HG02610 (cell line): ENCODE data around the gene MAP6D1.
A peak's percentile ranks its signal among the peaks of the same experiment; 100 is the strongest.

ENCODE experiments used
- ATAC-seq: cut with Tn5 transposase; IDR thresholded peaks from one replicate; pipeline ENCODE4 v1.9.1; 2021; ENCODE audit warnings: mild to moderate bottlenecking, moderate library complexity; ENCODE audit not compliant: unreplicated experiment

Gene MAP6D1

DNA sequence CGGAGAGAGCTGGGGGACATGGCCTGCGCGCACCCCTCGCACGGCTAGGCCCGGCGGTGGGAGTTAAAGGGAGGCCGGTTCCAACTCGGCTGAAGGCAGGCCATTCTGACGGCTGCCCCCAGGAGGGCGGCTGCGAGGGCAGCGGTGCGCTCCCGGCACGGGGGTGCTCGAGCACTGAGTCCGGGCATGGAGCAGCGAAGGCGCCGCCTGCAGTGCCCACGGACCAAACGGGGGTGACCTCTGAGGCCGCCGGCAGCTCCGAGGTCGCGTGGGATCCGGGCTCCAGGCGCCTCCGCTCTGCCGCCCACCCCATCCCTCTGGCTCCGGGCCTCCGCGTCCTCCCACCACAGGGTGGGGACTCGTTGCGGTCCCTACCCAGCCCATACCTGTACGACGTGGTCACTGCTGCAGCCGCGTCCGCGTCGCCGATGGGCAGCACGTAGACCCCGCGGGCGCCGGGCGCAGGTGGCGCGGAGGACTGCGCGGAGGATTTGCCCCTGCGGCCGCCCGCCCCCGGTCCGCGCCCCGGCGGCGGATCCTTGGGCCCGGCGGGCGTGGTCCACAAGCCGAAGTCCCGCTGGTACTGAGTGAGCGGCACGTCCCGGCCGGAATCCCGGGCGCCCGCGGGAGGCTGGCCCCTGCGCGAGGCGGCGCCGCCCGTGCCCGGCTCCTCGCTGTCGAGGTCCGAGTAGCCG lies 469 bp downstream of the MAP6D1 start:
- ATAC-seq: peak; percentile 25

DNA sequence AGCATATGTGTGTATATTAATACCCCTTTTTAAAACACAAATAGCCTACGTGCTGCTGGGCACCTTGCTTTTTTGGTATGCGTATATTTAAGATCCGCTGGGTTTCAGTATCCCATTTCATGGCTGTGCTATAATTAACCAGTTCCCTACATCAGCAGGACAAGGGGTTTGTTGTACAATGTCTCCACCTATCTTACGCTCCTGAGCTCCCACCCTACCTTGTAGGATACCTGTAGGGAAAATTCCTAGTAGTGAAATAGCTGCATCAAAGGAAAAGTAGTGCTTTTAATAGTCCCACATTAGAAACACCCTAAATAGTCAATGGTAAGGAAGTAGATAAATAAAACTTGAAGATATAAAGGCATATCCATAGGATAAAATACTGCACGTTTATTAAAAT lies 1.4 kb downstream of the MAP6D1 start:
- no peak for ATAC-seq

DNA sequence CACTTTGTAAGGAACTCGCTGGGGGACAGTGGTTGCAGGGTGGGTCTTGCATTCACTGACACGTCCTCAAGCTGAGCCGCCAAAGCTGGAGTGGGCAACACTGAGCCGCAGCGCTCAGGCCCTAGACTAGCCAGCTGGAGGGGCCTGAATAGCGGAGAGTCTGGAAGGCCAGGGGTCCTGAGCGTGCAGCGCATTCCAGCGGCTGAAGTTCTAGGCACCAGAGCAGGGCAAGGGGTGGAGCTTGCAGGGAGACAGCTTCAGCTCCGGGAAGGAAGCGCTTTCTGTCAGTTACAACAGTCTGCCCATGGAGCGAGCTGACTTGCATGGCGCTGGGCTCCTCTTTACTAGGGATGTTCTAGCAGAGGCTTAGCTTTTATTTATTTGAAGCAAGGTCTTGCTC lies 2.7 kb downstream of the MAP6D1 start:
- no peak for ATAC-seq

DNA sequence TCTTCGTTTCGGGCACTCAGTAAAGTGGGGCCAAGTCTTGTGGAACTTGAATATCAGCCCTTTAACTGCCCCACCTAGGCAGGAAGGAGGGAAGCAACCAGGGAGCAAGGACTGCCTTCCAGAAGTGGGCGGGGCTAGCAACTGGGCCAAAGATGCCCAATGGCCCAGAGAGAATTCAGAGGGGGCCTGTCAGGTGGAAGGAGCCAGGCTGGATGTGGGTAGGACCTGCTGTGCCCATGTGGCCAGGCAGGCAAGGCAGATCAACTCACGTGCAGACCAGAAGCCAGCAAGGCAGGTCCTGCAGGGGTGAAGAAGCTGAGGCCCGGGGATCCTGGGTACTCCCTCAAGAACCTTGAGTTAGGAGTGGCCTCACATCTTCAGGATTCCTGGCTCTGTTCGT lies 5.5 kb downstream of the MAP6D1 start:
- ATAC-seq: no peak

DNA sequence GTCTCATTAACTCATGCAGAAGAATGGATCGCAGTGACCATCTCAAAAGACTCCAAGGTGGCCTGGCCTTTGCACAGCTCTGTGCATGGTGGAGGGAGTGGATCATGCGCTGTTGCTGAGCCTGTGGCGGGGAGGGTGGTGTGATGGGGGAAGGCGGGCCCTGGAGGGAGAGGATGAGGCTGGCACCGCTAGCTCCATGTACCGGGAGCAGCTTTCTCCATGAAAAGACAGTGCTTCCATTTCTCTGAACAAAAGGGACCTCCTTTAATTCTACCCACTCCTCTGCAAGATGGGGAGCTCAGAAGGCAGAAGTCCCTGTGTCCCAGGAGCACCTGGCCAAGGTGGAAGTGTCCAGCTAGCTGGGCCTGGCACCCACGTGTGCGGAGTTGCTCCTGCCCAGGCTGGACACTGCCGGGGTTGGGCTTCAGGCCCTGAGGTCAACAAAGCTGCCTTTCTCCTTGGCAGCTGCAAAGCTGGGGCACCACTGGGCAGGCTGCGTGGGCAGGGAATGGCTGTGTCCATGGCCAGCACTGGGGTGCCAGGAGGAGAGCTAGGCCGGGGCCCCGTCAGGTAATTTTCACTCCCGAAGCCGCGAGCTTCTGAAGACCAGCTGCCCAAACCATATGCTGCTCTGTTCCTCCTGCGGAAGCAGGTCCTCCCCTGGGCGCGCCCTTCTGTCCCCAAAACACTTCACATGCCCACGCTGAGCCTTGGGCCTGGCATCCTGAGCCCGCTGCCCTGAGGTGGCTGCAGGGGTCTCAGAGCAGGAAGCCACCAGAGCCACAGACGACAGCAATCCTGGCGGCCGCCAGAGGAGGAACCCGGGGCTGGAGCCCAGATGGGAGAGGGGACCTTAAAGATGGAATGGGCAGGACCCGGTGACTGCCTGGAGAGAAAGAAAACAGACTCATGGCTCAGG lies 6.4 kb downstream of the MAP6D1 start:
- ATAC-seq: no peak

DNA sequence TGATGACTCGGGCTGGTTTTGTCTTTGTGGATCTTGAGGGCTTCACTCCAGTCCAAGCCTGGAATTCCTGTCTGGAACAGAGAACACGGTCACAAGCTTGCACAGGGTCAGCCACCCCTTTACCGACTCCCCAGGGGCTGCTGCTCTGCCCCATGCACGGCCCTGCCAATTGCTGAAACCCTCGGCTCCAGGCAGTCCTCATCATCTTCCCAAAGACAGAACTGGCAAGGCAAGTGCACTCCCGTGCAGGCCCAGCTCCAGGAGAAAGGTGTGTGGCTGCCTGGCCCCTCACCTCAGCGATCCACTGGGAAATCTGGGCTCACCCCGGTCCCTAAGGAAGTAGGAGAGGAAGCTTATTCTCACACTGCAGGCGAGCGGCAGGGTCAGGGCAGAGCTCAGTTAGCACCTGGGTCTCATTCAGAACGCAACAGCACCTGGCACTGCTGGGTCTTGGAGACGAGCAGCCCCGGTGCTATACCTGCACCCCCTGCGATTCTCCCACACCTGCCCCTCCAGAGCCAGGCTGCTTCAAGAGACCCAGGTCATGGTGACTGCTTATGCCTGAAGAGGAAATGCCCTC lies 7.2 kb downstream of the MAP6D1 start:
- ATAC-seq: no peak

DNA sequence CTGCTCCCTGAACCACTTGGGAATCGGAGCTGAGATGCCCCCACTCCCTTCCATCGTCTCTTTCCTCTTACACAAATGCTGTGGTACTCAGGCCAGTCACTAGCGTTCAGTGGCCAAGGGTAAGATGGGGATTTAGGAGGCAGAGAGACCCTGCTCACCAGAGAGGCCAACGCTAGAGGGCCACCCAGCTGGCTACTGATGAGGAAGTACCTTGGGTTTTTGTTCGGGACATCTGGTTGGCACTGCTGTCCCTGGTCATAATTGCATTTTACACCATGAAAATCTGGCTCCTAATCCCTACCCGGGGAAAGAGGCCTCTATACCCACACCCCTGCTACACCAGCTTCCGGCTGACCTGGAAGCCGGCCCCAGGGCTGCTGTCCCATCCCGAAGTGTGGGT lies 7.7 kb downstream of the MAP6D1 start:
- ATAC-seq: no peak

DNA sequence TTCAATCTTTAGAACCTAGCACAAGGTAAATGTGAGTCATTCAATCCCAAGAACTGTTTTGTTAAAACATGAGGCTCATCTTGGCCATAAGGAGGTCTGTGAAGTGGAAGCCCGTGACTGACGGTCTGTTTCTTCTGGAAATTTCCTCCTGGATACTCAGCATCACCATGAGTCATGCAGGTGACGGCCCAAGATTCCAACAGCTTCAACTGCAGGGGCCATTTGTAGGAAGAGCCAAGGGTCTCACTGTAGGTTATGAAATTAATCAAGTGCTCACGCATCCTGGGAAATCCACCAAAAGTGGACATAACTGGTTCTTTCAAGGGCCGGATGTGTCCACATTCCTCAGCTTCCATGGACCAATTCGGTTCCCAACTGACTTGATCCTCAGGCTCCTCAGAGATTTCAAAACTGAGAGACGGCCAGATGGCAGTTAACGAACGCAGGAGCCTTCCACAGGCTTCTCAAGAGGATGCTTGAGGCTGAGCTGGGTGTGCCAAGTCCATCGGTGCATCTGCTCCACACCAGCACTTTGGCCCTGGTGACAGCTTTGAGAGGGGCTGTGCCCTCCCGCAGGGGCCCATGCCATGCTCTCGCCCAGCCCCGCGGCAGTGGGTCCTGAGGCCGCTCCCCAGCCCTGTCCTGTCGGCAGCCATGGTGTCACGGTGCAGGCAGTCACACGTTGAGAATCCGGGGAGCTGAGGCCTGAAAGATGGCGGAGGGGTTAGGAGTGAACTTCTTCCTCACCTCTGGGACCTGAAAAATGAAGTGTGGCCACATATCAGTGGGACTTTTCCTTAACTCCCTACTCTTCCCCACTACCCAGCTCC lies 8.5 kb downstream of the MAP6D1 start:
- no peak for ATAC-seq

DNA sequence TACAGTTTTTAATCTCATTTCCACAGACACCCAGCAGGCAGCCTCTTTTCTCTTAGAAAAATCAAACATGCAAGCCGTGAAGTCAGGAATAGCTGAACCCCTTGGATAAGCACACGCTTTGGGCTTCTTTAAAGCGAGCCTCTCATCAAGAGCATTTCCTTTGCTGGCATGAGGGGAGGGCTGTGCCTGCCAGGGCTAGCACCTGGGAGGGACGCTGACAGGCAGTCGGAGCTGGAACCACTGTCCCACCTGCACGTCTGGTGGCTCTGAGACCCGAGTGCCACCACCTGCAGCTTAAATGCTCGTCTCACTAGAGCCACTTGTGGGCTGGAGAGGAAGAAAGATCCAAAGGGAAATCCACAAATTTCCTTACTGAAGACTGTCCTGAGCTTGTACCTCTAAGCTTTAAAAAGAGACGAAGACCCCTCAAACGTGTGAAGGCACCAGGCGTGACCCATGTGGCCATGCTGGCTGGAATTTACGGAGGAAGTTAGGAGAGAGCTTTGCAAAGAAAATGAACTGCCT lies 9.4 kb downstream of the MAP6D1 start:
- no peak for ATAC-seq

DNA sequence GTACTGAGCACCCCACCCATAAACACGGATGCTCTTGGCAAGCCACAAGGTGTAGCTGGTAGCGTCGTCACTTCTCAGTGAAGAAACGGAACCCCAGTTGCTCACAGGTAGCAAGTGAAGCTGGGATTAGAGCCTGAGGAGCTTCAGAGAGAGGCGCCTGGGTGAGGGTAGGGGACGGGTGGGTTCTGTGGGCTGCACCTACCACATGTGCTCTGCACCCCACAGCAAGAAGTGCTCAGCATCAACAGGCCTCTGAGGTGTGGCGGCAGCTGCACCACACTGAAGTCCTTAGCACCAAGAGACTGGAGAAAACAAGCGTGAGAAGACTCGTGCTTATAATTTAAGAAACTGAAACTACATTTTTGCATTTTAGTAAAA lies 9.8 kb downstream of the MAP6D1 start:
- ATAC-seq: no peak

DNA sequence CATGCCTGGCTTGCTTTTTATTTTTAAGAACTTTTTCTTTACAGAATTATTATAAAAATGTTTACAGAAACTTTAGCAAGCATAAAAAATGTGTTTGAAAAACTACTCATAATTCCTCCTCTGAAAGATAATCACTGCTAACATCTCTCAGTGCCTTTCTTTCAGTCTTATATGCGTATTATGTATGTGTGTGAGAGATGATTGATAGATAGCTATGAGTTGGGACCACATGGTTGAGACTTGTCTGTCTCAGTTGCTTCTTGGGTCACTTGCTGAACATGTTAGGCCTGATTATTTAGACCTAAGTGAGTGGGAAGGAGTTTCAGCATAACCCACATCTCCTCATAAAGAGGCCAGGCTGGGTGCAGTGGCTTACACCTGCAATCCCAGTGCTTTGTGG lies 11.1 kb downstream of the MAP6D1 start:
- ATAC-seq: no peak

DNA sequence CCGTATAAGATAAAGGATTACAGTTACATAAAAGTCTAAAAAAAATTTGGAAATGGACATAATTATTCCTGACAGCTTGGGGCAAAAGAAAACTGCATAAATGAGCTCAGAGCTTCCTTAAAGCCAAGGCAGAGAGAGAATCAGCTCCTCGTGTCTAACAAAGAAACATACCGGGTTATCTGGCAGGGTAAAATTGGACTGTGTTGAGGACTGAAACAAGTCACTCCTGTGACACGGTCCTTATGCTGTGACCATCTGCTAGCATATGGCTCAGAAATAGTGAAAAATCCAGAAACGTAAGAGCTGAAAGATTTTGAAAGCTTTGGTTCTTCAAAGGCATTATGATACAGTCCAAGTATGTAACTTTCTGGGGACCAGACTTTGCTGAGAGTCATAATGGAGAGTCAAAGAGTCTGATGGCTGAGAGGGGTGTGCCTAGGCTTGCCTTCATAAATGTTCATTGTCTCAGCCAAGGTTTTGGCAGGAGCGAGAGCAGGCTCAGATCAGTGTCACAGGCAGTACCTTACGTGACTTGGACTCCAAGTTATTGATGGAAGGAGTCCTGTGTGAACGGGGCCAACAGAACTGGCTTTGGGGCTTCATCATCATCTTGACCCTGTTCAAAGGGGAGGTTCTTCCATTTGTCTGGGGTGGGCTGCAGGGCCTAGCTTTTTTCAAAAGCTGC lies 12.5 kb downstream of the MAP6D1 start:
- ATAC-seq: no peak

DNA sequence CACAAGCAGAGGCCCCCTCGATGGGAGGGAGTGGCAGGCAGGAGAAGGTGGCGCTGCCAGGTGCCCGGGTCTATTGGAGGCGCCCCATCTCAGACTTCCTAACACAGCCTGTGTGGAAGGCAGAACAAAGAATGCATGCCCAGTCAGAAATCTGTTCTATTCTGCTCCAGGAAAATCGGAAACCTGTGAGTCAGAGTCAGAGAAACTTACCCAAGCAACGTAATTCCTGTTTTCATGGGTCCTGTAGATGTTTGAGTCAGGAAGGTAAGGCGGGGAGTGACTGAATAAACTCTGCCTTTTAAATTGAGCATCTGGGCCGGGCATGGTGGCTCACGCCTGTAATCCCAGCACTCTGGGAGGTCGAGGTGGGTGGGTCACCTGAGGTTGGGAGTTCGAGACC lies 13.7 kb downstream of the MAP6D1 start:
- no peak for ATAC-seq

DNA sequence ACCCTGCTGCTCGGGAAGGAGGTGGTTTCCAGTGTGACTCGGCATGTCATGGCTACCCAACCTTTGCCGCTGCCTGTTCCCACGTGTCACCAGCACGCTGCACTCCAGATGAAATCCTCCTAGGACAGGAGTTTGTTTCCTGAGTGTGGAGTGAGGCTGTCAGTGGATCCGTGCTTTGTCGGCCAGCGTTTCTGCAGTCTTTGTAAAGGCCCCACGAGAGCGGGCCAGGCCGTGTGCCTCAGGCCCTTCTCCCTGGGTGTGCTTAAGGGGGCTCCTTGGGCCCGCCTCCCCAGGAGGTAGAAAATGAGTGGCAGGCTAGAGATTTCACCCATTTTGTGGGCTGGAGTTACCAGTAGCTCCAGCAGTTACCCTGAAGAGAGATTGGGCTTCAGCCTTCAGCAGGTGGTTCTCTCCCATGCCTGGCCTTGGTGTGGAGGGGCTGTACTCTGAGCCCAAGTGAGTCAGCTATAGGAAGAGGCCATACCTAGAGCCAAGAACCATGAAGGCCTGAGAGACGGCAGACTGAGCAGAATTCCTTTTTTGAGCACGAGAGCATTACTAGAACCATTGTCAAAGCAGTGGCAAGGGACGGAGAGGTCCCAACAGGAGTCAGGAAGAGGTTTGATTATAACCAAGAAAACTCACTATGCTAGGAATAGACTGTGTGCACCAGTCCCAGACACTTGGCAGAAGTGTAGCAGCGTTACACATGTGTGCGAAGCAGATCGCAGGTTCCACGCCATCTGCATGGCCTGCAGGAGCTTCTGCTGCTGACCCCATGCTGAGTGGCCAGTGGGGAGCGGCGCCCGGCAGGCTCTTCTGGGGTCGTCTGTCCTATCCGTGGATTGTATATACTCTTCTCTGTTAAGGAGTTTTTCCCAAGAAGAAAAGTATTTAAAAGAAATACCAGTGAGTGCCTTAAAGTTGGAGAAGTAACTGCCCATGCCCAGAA lies 14.5 kb downstream of the MAP6D1 start:
- no peak for ATAC-seq

DNA sequence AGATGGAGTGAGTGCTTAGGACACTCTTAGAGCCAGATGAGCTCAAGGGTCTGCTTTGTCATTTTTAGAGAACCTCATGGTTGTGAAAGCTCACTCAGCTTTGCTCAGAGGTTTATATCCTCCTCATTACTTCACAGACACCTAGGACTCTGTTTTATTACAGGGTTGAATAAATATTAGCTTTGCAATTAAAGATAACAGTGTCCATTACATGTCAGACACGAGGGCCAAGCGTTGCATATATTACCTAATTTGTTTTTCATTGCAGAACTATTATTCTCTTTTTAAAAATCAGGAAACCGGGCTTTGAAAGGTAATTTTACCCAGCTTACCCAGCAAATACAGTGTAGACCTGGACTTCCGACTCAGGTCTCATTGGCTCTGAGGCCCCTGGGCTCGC lies 16.1 kb downstream of the MAP6D1 start:
- no peak for ATAC-seq

DNA sequence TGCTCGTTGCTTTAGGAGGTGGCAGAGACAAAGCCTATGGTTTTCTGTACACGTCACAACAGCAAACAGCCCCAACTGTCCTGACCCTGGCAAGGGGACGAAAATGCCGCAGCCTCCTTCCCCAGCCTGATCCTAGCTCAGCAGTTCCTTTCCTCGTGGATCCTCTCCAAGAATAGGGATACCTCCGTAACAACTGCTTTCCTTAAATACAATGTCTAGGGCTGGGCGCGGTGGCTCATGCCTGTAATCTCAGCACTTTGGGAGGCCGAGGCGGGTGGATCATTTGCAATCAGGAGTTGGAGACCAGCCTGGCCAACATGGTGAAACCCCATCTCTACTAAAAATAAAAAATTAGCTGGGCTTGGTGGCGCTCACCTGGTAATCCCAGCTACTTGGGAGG lies 17.0 kb downstream of the MAP6D1 start:
- ATAC-seq: no peak

DNA sequence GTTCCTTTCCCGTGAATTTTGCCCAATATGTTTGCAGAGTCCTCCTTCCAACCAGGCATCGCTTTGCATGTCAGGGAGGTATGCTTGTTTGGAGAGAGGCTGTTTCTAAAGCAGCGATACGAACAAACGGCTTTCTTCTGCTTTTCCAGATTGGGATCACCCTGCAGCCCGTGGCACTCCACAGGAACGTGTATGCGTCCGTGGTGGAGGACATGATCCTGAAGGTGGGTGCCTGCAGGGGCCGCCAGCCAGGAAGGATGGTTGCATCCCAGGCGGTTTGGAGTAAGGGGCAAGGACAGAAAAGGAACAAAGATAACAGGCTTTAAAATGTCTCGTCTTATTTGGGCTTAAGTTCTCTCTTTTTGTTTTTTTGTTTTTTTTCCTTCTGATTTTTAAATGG lies 17.5 kb downstream of the MAP6D1 start:
- no peak for ATAC-seq

DNA sequence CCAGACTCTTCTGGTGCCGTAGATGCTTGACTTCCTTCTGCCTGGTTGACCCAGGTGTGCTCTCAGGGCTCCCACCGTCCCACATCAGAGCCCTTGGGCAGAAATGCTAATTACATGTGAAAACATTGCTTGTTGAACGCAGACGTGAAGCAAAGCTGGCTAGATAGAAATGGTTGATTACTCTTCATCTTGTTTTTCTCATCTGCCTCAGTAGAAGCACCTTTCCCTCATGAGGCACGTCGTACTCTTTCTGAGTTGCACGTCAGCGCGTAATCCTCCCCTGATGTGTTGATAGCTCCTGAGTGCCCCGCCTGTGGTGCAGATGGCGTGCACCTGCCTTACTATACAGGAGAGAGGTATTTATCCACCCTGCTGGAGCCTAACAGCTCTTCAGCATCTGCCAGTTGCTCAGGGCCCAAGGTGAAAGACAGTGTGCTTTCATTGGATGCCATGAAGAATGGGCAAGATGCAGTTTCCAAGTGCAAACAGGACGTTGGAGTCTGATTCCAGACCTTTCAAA lies 18.1 kb downstream of the MAP6D1 start:
- ATAC-seq: no peak

DNA sequence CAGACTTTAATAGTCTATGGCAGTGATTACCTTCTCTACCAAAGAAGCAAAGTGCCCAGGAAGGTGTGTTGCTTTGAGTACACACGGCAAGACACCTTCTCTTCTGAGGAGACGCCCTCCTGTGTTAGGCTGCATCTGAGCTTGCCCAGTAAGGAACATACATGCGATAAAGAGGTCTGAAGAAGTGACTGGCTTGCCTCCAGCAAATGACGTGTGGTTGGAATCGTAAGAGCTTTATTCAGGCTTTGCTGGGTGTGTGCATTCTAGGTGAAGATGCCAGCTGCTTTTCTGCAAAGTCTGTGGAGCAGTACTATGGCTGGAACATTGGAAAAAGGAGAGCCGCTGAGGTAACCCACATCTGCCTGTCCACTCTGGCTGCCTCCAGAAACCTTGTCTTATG lies 22.4 kb downstream of the MAP6D1 start:
- ATAC-seq: no peak
